GM18907 (cell line): ENCODE measurements around the gene LPAR6.
"Not testable (repeated sequence)": the region's sequence is repeated elsewhere in the genome, so short reads cannot be mapped to it uniquely, and the experiment has no call there.

Experiments
- ATAC-seq: cut with Tn5 transposase; IDR thresholded peaks from one replicate; pipeline ENCODE4 v1.9.1; 2021; ENCODE audit warnings: mild to moderate bottlenecking, moderate library complexity; ENCODE audit not compliant: unreplicated experiment

Gene LPAR6

GRCh38 chr13:48412881-48413351 lies at the start of gene LPAR6:
LPAR6 (minus strand) TSS chr13:48413113; CDS start chr13:48412423, 690 bp downstream.
- no peak for ATAC-seq

- ATAC-seq, result no peak
Observed at GRCh38 chr13:48457578-48458242, 44.8 kb upstream of the LPAR6 start.

- ATAC-seq, result no peak
Observed at GRCh38 chr13:48456546-48456945, 43.6 kb upstream of the LPAR6 start.

GRCh38 chr13:48451196-48451595 lies 38.3 kb upstream of the LPAR6 start:
- not testable (repeated sequence) for ATAC-seq

GRCh38 chr13:48449656-48450055 lies 36.7 kb upstream of the LPAR6 start:
- ATAC-seq, result no peak

- ATAC-seq, result no peak
Observed at GRCh38 chr13:48448959-48449614, 36.2 kb upstream of the LPAR6 start.

GRCh38 chr13:48448285-48448958 lies 35.5 kb upstream of the LPAR6 start:
- ATAC-seq, result no peak

- no peak for ATAC-seq
Observed at GRCh38 chr13:48446464-48446863, 33.6 kb upstream of the LPAR6 start.

GRCh38 chr13:48443442-48444208 lies 30.7 kb upstream of the LPAR6 start:
- no peak for ATAC-seq

GRCh38 chr13:48437371-48437770 lies 24.5 kb upstream of the LPAR6 start:
- no peak for ATAC-seq

- ATAC-seq, result no peak
Observed at GRCh38 chr13:48436661-48437288, 23.9 kb upstream of the LPAR6 start.

GRCh38 chr13:48434200-48434599 lies 21.3 kb upstream of the LPAR6 start:
- no peak for ATAC-seq

- no peak for ATAC-seq
Observed at GRCh38 chr13:48431987-48432615, 19.2 kb upstream of the LPAR6 start.

GRCh38 chr13:48431431-48431830 lies 18.5 kb upstream of the LPAR6 start:
- no peak for ATAC-seq

- no peak for ATAC-seq
Observed at GRCh38 chr13:48429886-48430285, 17.0 kb upstream of the LPAR6 start.

- no peak for ATAC-seq
Observed at GRCh38 chr13:48429036-48429435, 16.1 kb upstream of the LPAR6 start.

- not testable (repeated sequence) for ATAC-seq
Observed at GRCh38 chr13:48426755-48427298, 13.9 kb upstream of the LPAR6 start.

GRCh38 chr13:48426052-48426451 lies 13.1 kb upstream of the LPAR6 start:
- no peak for ATAC-seq

- ATAC-seq, result no peak
Observed at GRCh38 chr13:48424212-48424611, 11.3 kb upstream of the LPAR6 start.

- not testable (repeated sequence) for ATAC-seq
Observed at GRCh38 chr13:48422003-48422402, 9.1 kb upstream of the LPAR6 start.
